ENCODE measurements around the gene ZMYM4.

The ZMYM4 gene

DNA sequence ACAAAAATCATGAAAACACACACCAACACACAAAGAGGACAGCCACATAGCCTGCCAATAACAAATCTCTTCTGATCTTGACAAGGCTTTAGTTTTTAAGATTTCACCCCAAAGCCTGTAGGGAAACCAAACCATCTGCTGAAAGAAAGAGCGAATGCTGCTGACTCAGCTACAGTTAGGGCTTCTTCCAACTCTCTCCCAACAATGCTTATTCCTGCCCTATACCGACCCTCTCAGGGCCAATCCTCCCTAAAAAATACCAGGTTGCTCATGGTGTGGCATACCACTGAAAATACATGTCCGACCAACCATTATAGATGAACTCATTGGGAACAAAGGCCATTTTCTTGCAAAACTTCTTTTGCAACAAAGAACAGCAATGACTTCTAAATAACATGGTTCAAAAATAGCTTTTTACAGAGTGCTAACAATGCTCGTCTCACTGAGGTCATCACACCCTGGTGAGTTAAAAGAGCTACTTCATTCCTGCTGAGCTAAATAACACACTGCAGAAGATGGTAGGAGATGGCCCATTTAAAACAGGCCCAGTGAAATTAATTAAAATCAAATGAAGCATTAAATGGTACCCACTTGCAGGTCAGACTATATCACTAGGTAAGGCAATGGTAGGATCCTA, 202.6 kb downstream of the ZMYM4 start:
- H3K4me3 ChIP-seq (ENCODE audit: low read depth, low read length): no peak overlapping the region
- no peak for DNase-seq (ENCODE audit: low read depth)
- TF ChIP-seq, protein P1, sequence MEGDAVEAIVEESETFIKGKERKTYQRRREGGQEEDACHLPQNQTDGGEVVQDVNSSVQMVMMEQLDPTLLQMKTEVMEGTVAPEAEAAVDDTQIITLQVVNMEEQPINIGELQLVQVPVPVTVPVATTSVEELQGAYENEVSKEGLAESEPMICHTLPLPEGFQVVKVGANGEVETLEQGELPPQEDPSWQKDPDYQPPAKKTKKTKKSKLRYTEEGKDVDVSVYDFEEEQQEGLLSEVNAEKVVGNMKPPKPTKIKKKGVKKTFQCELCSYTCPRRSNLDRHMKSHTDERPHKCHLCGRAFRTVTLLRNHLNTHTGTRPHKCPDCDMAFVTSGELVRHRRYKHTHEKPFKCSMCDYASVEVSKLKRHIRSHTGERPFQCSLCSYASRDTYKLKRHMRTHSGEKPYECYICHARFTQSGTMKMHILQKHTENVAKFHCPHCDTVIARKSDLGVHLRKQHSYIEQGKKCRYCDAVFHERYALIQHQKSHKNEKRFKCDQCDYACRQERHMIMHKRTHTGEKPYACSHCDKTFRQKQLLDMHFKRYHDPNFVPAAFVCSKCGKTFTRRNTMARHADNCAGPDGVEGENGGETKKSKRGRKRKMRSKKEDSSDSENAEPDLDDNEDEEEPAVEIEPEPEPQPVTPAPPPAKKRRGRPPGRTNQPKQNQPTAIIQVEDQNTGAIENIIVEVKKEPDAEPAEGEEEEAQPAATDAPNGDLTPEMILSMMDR (IDR thresholded peaks at IDR 0.05; ENCODE audit: low read depth, low read length): no peak
- no peak for TF ChIP-seq MYC (IDR thresholded peaks at IDR 0.05; ENCODE audit: low read depth, low read length)

Data from NB4 (cell line).